Nephron progenitor cell (in vitro differentiated cells): Measurements from ENCODE around the gene TPPP3.
A peak's percentile ranks its signal among the peaks of the same experiment; 100 is the strongest.

Source experiments
- DNase-seq: peaks from one replicate; pipeline ENCODE4 v3.0.0; 2021
- H3K27ac Mint-ChIP-seq: 2 replicates; pipeline ENCODE4 v1.8.0; 2021; ENCODE audit warnings: mild to moderate bottlenecking, moderate library complexity, mixed read lengths
- H3K27me3 Mint-ChIP-seq: 2 replicates; pipeline ENCODE4 v1.8.0; 2021; ENCODE audit warnings: mild to moderate bottlenecking, low read depth, mixed read lengths; ENCODE audit not compliant: poor library complexity
- H3K36me3 Mint-ChIP-seq: 2 replicates; pipeline ENCODE4 v1.8.0; 2021; ENCODE audit warnings: low read depth, mixed read lengths
- H3K4me1 Mint-ChIP-seq: 2 replicates; pipeline ENCODE4 v1.8.0; 2021; ENCODE audit warnings: mixed read lengths
- H3K4me3 Mint-ChIP-seq: 2 replicates; pipeline ENCODE4 v1.8.0; 2021; ENCODE audit warnings: mild to moderate bottlenecking, moderate library complexity, mixed read lengths
- H3K9me3 Mint-ChIP-seq: 2 replicates; pipeline ENCODE4 v1.8.0; 2021; ENCODE audit warnings: mild to moderate bottlenecking, moderate library complexity, mixed read lengths
- TF ChIP-seq, protein P1 (sequence below): fragments of 200-600 bp; sonication (generic); IDR thresholded peaks from 2 replicates; pipeline ENCODE4 v1.5.0; 2021; ENCODE audit warnings: antibody characterized with exemption

Gene TPPP3

DNA sequence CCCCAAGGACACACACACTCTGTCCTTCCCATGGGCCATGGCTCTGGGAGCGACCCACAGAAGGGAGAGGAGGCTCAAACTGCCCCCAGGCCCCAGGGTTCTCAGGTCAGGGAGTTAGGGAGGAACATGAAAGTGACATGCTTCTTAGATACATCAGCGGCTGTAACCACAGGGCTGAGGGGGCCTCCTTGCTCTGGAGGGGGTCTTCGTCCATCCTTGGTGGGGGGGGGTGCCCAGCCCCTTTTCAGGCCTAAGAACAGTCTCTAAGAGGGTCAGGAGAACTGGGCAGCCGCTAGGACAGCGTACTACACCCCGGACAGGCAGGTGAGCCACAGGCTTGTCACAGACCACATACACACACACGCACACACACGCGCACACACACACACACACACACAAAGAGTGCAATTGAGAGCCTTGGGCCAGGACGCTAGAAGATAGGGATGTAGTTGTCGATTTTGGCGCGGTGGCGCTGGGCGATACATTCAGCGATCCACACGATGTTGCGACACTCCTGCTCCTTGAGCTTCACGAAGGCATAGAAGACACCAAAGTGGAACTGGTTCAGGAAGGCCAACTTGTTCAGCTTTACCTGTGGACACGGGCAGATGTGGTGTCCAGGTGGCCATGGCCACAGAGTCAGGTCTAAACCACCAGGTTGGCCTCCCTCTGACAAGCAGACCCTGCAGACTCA is 44.9 kb upstream of the TPPP3 start:
- no peaks in the 10 kb centered on the region for H3K9me3 Mint-ChIP-seq
- TF ChIP-seq, protein P1, sequence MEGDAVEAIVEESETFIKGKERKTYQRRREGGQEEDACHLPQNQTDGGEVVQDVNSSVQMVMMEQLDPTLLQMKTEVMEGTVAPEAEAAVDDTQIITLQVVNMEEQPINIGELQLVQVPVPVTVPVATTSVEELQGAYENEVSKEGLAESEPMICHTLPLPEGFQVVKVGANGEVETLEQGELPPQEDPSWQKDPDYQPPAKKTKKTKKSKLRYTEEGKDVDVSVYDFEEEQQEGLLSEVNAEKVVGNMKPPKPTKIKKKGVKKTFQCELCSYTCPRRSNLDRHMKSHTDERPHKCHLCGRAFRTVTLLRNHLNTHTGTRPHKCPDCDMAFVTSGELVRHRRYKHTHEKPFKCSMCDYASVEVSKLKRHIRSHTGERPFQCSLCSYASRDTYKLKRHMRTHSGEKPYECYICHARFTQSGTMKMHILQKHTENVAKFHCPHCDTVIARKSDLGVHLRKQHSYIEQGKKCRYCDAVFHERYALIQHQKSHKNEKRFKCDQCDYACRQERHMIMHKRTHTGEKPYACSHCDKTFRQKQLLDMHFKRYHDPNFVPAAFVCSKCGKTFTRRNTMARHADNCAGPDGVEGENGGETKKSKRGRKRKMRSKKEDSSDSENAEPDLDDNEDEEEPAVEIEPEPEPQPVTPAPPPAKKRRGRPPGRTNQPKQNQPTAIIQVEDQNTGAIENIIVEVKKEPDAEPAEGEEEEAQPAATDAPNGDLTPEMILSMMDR = no peak
- H3K4me3 Mint-ChIP-seq = no peak overlapping the region
- H3K27ac Mint-ChIP-seq = peak overlapping the region; percentile 35
- DNase-seq = no peak
- H3K4me1 Mint-ChIP-seq = peaks cover 55% of the 10 kb centered on the region
- H3K27me3 Mint-ChIP-seq = peaks cover 7% of the 10 kb centered on the region
- peaks cover 27% of the 10 kb centered on the region for H3K36me3 Mint-ChIP-seq

DNA sequence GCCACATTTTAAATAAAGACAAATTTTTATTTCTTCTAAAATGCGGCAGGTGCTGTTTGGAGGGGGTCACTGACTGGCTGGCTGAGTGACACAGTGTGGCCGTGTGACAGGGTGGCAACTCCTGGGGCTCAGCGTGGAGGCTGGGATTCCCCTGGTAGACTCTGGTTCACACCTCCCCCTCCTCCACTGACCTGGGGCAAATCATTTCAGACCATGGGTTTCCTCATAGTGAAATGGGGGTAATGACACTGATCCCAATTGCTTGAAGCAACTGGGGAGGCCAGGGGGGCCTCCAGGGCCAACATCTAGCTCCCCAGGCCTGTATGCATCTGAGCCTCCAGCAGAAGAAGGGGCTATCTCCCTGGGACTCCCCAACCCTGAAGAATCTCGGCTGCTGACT is 44.2 kb upstream of the TPPP3 start:
- H3K4me1 Mint-ChIP-seq = peaks cover 58% of the 10 kb centered on the region
- DNase-seq = no peak
- TF ChIP-seq, protein P1 = no peak
- H3K27me3 Mint-ChIP-seq = peaks cover 10% of the 10 kb centered on the region
- H3K36me3 Mint-ChIP-seq = peaks cover 27% of the 10 kb centered on the region
- H3K4me3 Mint-ChIP-seq = no peak overlapping the region
- no peaks in the 10 kb centered on the region for H3K9me3 Mint-ChIP-seq
- no peak overlapping the region for H3K27ac Mint-ChIP-seq

DNA sequence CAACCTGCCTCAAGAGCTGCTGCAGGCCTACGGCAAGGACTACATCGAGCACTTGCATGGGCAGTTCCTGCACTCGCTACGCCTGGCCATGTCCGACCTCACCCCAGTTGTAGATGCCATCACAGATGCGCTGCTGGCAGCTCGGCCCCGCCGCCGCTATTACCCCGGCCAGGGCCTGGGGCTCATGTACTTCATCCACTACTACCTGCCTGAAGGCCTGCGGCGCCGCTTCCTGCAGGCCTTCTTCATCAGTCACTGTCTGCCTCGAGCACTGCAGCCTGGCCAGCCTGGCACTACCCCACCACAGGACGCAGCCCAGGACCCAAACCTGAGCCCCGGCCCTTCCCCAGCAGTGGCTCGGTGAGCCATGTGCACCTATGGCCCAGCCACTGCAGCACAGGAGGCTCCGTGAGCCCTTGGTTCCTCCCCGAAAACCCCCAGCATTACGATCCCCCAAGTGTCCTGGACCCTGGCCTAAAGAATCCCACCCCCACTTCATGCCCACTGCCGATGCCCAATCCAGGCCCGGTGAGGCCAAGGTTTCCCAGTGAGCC is 43.4 kb upstream of the TPPP3 start:
- Mint-ChIP-seq H3K27ac (no peak overlapping the region), H3K9me3 (no peaks in the 10 kb centered on the region), H3K4me1 (peaks cover 57% of the 10 kb centered on the region), H3K36me3 (peaks cover 27% of the 10 kb centered on the region), H3K4me3 (no peak overlapping the region), H3K27me3 (peaks cover 15% of the 10 kb centered on the region)
- no peak for DNase-seq
- TF ChIP-seq, protein P1 = no peak

DNA sequence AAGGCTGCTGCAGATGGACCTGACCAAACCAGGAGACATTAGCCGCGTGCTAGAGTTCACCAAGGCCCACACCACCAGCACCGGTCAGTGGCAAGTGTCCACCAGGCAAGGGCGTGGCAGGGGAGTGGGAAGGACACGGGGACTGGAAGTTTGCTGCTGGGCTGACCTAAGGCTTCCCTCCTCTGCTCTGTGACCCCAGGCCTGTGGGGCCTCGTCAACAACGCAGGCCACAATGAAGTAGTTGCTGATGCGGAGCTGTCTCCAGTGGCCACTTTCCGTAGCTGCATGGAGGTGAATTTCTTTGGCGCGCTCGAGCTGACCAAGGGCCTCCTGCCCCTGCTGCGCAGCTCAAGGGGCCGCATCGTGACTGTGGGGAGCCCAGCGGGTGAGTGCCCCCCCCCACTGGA is 42.5 kb upstream of the TPPP3 start:
- TF ChIP-seq, protein P1 = no peak
- H3K27me3 Mint-ChIP-seq = peaks cover 18% of the 10 kb centered on the region
- peaks cover 57% of the 10 kb centered on the region for H3K4me1 Mint-ChIP-seq
- H3K9me3 Mint-ChIP-seq = no peaks in the 10 kb centered on the region
- H3K27ac Mint-ChIP-seq = no peak overlapping the region
- no peak overlapping the region for H3K4me3 Mint-ChIP-seq
- peaks cover 27% of the 10 kb centered on the region for H3K36me3 Mint-ChIP-seq
- DNase-seq = no peak

DNA sequence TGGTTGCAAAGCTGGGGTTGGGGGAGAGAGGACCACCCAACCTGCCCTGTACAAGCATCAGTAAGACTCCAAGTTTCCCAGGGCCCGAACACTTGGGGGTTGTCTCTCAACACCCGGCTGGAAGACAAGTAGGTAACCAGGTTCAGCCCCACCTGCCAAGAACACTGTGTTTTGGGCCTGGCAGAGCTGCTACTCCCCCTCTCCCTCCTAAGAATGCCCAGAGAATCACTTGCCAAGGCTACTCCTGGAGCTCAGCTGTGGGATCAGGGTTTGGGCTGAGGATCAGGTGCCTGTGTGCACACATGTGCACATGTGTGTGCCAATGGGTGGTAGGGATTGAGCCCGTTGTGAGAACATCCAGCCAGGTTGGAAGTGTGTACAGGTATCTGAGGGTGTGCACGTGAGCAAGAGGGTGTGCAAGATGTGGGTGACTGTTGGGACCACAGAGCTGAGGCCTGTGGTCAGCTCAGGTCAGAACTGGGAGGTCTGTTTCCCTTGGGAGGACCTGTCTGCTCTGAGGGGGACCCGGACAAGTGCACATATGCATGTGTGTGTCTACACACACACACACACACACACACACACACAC is 39.9 kb upstream of the TPPP3 start:
- Mint-ChIP-seq H3K4me3 (peak overlapping the region; percentile 51), H3K36me3 (peaks cover 19% of the 10 kb centered on the region), H3K4me1 (peaks cover 71% of the 10 kb centered on the region), H3K27ac (no peak overlapping the region), H3K9me3 (no peaks in the 10 kb centered on the region), H3K27me3 (peaks cover 41% of the 10 kb centered on the region)
- TF ChIP-seq, protein P1 = no peak
- no peak for DNase-seq
